SK-MEL-5 (cell line): ENCODE measurements around the gene FCN2. TPM values are rescaled to one million over a fixed set of nuclear protein-coding genes. Genes with fewer than 3 reads are reported as not detected.

Experiments used
- DNase-seq: peaks from one replicate; pipeline ENCODE4 v3.0.0-alpha.2; 2016; ENCODE audit warnings: low read depth, low spot score
- in situ Hi-C: cut with HindIII; loops from 2 replicates; pipeline ENCODE4 v1.10.0; 2016; ENCODE audit warnings: low sequenced_read_pairs, high pct_unique_total_duplicates, low pct_unique_long_range_greater_than_20kb
- total RNA-seq: library from RNA; depleted of rRNA; stranded (reverse); fragments of >200 nt; shearing (Covaris generic); gene quantifications from 2 replicates; pipeline ENCODE4 v1.2.3, GENCODE V29; 2014

FCN2 gene
- total RNA-seq, 1 experiment from 2014 or later = not detected

DNA sequence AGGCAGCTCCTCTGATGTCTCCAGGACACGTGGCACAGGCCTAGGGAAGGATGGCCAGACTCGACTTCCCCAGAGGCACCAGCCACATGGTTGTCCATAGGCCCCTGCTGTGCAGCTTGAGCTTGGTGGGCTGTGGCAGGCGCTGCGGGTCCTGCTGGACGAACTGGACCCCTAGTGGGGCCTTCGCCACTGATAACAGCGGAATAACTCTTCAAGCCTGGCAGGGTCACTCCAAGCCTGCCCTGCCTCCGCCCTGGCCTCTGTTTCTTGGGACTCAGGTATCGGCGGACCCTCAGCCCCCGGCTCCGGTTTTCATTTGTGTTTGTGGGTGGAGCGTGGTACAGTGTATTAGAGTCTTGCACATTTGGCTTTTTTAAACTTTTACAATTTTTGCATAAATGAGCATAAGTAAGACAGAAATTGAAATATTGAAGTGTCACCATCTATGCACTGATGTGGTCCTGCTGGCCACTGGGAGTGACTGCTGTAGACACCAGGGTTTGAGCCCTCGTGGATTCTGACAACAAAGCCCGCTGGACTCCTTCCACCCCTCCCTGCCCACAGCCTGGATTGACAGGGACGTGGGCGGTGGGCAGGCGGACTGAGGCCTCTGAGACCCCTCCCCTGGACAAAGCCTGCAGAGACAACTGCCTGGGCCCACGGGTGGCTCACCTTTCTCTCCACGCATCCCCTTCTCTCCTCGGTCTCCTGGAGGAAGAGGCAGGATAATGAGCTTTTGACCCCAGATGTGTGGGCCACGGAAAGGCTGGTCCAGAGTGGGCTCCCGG, 33.3 kb downstream of the FCN2 start:
- in situ Hi-C loops = no loop called here
- DNase-seq = no peak

DNA sequence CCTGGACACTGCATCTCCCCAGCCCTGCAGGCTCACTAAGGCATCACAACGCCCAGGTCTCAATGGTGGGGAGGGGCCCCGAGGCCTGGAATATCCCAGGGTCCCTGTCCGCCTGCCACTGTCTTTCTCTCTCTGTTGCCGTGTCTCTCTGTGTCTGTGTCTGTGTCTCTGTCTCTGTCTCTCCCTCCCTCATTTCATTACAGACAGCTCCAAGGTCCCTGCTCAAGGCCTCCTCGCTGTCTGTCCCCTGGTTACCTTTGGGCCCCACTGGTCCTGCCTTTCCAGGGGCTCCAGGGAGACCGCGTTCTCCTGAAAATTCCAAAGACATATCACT, 33.9 kb downstream of the FCN2 start:
- in situ Hi-C loops = no loop called here
- DNase-seq = no peak

DNA sequence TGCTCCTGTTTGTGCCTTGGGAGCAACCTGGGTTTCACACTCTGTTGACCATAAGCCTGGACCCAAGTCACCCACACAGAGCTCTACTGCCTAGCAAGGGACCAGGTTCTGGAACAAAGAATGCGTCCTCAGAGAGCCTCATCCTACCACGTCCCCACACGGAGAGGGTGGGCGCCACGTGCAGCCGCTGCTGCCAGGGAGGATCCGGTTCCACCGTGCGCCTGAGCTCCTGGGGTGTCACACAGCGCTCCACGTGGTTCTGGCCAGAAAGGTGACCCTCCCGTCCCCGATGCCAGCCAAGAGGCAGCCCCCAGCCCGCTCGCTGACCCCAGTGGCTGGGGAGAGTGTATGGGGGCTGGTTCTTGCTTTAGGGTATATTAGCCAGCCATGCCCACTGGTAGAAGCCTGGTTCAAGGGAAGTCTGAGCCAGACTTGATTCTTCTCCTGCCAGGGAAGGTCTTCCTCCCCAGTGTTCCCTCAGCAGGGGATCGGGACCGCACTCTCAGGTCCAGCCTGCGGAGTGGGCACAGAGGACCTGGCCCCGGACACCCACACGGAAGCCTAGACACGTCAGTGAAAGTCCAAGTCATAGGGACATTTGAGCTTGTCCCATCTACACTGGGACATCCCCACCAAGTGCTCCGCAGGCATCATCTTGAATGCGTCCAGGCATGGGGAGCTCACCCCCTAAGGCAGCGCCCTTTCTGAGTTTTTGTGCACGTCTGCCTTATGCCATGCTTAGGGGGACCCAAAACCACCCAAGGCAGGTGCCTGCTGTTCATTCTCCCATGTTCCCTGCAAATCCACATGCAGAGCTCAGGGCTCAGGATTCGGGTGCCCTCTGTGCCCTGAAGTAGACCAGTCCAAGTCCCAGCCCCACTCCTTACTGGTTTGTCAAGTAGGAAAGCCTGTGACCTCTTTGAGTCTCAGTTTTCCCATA, 34.7 kb downstream of the FCN2 start:
- in situ Hi-C loops = no loop called here

DNA sequence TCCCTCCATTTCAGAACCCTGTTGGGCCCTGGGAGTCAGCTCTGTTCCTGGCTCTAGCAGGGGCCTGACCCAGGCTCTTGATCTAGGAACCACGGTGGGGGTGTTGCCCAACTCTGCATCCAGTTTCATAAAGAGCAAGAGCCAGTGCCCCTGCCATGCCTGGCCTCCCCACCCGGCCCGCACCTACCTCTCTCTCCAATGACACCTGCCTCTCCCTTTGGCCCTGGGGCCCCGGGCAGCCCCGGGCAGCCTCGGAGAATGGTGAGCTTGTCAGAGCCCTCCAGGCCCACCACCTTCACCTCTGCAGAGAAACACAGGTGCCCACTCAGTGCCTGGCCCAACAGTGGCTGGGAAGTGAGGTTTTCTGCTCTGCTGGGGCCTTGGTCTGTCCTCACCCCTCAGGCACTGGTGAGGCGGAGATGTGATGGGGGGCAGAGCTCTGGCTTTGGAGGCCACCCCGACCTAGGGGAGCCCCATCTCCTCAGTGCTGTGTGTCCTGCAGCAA, 35.6 kb downstream of the FCN2 start:
- in situ Hi-C loops = no loop called here
- no peak for DNase-seq

More for the DNA sequence above, 34.7 kb downstream of the FCN2 start:
- DNase-seq = no peak

DNA sequence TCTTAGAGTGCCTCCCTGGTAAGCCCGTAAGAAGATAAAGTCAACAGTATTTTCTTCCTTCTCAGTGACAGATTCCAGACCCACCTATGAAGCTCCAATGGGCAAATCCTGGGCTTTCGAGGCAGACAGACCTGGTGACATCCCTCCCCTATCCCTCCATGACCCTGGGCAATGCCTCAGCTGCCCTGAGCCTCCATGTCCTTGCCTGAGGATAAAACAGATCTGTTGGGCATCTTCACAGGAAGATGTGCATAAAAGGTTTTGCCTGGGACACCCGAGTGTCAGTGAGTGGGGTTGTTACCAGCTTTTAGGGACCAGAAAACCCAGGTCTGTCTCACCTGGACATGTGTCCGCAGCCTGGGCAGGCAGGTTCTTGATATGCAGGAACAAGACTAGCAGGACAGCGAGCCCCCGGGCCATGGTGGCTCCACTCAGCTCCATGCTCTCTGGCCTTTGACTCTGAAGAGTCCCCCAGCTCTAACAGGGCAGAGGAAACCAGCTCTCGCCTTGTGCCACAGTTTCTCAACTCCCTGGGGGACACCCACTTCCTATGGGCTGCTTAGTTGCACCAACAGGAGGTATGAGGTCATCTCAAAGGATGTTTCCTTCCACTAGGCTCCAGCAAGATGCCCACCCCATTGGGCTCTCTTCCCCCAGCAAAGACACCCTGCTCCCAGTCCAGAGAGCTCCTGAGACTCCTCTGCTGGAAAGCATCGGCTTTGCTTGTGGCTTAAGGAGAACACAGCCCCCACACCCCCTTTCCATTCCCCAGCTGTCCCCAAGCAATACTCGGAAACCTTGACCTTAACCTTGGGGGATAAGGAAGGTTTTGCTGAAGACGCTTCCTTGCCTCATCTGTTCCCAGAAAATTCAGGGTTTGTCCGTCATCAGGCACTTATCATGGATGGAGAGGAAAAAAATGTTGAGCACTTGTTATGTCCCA, 37.1 kb downstream of the FCN2 start, which contains the start of gene FCN1:
TSS of gene FCN1 (minus strand) at position 482 of the 943 bp plus-strand sequence. CDS start at position 441, 41 bp downstream.
- in situ Hi-C loops = no loop called here
- no peak for DNase-seq

DNA sequence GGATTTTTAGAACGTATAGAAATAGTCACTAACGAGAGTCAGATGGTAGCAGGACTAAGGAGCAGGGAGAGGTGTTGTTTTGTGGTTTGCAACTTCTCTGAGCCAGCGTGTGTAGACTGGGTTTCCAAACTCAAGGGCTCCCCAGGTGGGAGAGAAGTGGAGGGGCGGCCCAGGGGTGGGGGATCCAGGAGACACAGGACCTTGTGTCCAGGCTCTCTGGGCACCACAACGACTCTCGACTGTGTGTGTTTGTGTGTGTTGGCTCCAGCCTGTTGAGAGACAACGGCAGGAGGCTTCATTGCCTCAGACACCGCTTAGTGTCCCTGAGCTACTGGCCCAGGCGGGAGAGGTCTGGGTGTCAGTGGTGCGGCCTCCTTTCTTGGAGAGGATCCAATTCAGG, 38.0 kb downstream of the FCN2 start:
- in situ Hi-C loops = no loop called here
- no peak for DNase-seq

DNA sequence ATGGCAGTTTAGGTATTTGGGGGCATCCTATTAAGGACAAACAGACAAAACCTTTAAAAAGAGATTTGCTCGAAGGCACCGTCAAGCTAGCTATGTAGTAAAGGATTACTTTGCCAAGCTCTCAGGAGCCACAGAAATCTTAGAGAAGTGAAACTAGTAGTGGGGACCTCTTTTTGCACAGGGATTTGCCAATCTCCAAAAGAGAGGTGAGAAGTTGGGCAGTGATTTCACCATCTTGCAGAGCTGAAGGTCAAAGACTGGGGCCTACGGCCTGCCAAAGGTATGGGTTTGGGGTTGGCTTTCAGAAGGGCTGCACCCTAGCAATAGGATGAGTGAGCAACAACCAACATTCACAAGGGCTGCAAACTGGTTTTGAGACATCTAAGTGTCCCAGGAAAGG, 38.7 kb downstream of the FCN2 start:
- no peak for DNase-seq
- in situ Hi-C loops = no loop called here

DNA sequence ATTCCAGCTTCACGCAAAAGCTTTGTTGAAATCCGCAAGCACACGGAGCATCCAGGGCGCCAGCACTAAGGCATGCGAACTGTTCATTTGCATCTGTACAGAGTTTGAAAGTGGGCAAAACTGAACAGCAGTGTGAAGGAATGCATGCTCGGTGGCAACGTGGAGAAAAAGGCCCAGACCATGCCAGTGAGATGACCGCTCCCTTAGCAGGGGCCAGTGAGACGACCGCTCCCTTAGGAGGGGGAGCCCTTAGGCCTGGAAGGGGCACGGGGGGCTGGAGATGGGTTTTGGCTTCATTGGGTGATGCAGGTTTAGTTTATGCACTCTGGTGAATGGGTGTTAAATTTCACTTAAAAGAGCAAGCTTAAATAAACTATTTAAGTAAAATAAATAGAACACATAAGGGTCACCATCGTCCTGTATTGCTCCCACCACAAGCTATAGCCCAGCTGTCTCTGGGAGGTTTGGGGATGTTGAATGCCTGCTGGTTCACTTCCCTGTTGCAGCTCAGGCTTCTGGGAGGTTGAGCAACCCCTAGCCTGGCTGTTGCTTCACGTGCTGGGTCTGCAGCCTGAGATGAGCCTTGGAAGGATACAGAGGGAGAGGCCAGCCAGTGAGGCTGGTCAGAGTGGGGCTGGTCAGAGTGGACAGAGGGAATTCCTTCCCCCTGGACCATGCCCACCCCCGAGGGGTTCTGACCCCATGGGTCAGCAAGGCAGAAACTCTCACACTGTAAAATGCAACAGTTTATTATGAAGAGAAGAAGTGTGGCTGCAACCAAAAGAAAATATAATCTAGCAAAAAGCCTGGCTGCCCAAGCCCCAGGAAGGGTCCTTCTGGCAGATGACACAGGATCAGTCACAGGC, 41.7 kb downstream of the FCN2 start:
- in situ Hi-C loops = no loop called here
- DNase-seq = no peak

DNA sequence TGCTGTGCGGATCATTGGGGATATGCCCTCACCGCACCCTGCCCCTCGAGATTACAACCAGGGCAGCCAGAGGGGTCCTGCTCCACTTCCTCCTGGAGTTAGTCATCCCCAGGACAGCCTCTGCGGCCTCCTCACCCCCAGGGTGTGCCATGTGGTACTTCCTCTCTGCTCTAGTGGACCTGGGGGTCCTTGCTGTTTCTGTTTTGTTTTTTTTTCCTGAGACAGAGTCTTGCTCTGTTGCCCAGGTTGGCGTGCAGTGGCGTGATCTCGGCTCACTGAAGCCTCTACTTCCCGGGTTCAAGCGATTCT, 42.3 kb downstream of the FCN2 start:
- DNase-seq = no peak
- in situ Hi-C loops = no loop called here

DNA sequence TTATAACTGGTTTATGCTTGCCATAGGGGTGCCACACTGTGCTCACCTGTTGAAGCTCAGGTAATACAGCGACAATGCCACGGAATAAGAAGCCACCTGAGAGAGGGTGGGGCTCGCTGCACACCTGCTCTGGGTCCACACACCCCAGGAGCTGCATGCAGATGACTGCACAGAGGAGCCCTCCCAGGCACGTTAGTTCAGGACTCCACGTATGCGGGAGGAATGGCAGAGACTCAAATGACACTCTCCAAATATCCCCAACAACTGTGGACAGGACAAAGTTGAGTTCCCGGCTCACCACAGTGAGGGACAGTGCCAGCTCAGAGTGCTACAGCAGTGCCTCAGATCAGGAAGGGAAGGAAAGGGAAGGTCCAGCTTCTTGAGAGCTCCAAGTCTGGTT, 42.9 kb downstream of the FCN2 start:
- in situ Hi-C loops = no loop called here
- no peak for DNase-seq

DNA sequence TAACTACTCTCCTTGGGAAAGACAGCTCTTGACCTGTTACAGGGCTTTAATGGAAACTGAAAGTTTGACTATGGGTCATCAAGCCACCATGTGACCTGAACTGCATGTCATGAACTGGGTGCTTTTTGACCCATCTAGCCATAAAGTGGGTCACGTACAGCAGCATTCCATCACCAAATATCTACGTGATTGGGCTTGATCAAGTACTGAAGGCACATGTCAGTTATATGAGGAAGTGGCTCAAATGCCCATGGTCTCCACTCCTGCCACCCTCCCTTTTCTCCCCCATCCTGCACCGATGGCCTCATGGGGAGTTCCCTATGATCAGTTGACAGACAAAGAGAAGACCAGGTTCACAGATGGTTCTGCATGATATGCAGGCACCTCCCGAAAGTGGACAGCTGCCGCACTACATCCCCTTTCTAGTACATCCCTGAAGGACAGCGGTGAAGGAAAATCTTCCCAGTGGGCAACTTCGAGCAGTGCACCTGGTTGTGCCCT, 44.5 kb downstream of the FCN2 start:
- in situ Hi-C loops = no loop called here
- DNase-seq = no peak

DNA sequence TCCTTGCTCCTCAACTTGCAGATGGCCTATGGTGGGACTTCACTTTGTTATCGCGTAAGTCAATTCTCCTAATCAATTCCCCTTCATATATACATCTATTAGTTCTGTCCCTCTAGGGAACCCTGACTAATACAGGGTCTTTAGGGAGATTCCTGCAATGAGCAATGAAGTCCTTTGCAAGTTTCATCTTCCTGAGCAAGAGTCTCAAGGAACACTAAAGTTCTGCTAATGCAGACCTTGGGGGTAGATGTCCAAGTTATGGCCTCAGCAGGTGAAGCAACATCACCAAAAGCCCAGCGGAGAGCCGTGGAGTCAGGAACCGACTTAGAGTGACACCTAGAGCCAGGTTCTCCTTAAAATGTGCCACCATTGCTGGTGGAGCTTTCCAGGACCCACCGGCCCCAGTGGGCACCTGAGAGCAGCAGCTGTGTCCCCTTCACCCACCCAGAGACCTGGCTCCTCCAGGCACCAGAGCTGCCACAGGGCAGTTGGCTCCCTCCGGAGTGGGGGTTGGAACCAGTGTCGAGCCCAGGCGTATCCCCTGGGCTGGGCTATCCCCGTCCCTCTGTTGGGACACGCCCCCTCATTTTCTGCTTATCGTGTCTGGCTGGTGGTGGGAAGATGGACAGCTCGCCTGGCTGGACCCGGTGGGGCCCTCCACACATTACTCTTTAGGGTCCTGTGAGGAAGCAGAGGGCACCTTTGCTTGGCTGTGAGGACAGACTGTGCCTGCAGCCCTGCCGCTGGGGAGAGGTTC, 48.0 kb downstream of the FCN2 start:
- in situ Hi-C loops = no loop called here
- DNase-seq = no peak

DNA sequence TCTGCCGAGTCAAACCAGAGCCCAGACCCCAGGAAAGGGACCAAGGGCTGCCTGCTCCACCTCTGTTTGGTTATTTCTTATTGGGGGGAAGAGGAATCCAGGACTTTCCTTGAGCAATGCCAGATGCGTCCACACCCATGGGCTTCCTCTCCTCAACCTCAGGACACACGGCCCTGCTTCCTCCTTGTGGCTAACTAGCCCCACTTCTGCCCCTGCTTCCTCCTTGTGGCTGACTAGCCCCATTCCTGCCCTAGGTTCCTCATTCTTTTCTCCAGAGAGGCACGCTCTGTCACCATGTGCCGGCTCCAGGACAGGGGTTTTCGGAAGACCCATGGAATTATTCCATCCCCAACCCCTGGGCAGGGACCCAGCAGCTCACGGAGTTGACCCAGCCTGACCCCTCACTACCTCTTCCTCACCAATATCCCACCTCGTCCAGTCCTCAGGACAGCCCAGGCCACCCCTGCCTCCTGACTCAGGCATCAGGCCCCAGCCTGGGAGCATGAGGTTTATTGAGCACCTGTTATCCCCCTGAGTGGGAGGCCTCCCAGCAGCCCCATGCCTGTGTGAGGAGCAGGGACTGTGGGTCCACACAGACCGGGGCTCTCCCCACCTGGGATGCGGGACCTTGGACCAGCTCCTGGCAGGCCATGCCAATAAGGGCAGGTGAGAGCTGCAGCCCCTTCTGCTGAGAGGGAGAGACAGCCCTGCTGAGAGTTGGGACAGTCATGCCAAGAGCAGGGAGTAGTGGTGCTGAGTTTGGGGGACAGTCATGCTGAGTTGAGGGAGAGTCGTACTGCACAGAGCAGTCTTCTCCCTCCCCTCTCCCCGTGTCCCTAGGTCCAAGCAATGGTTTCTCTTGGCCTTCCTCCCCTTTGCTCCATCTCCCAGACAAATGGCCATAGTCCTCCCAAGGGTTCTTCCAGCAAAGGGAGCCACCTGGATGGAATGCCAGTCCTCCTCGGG, 48.9 kb downstream of the FCN2 start:
- in situ Hi-C loops = no loop called here
- DNase-seq = no peak

DNA sequence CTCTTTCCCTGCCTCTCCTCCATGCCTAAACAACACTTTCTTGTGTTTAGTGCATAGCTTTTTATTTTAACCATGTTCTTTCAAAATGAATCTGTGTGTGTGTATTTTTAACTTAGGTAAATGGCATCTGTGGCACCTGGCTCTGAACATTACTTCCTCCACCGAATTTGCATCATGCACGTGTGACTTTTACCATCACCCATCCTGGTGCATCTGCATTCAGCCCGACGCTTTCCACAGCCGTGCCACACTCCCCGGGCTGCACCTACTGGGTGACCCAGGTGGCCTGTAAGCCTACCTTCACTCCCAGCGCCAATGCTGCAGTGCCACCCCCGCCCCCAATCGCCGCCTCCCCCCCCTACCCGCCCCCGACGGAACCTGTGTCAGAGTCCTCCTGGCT, 49.8 kb downstream of the FCN2 start:
- no peak for DNase-seq
- in situ Hi-C loops = no loop called here

DNA sequence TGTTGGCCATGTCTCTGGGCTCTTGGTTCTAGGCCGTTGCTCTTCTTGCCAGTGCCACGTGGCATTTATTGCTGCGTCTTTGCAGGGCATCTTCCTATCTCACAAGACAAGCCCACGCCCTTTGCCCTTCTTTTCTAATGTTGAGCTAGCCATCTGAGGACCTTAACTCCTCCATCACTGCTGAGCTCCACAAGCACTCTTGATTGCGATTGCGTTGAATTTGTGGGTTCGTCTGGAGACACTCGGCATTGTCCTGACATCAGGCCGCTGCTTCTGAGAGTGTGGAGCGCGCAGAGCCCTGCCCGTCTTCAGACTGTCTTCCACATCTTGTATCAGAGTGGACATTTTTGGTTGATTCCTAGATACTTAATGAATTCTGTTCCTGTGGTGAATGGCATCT, 51.6 kb downstream of the FCN2 start:
- in situ Hi-C loops = no loop called here
- no peak for DNase-seq
